Vagina (tissue), 2 donors: ENCODE results near the gene CYP21A2. TPM values are rescaled to one million over a fixed set of nuclear protein-coding genes. Genes with fewer than 3 reads are reported as not detected.

ENCODE experiments used
- DNase-seq, 2 donors: peaks; one replicate each; pipeline ENCODE4 v3.0.0-alpha.2; 2017; ENCODE audit errors: extremely low spot score in 2 of 2
- H3K27ac ChIP-seq: fragments of 200-600 bp; sonication (generic); one replicate; pipeline ENCODE4 v1.5.1; 2019
- H3K27me3 ChIP-seq: fragments of 200-600 bp; sonication (generic); one replicate; pipeline ENCODE4 v1.5.1; 2019
- H3K36me3 ChIP-seq, 2 donors: fragments of 200-600 bp; sonication (generic); one replicate each; pipeline ENCODE4 v1.5.1; 2017 to 2019
- H3K4me1 ChIP-seq: fragments of 200-600 bp; sonication (generic); one replicate; pipeline ENCODE4 v1.5.1; 2019
- H3K4me3 ChIP-seq, 2 donors: fragments of 200-600 bp; sonication (generic); 1 replicate in 1 of 2; 2 replicates in 1 of 2; pipeline ENCODE4 v1.5.1; 2016 to 2019
- H3K9me3 ChIP-seq: fragments of 200-600 bp; sonication (generic); one replicate; pipeline ENCODE4 v1.5.1; 2019
- POLR2A ChIP-seq, 2 donors: fragments of 450-650 bp; IDR thresholded peaks; one replicate each; pipeline ENCODE4 v1.6.1; 2017; ENCODE audit warnings: antibody characterized with exemption in 2 of 2, mild to moderate bottlenecking in 2 of 2, moderate library complexity in 2 of 2
- POLR2AphosphoS5 ChIP-seq, 2 donors: sonication (generic); formaldehyde crosslinking; IDR thresholded peaks; one replicate each; pipeline ENCODE4 v1.9.0; 2017; ENCODE audit warnings: antibody characterized with exemption in 2 of 2, mild to moderate bottlenecking in 2 of 2, low read depth in 1 of 2; ENCODE audit not compliant: insufficient read depth in 1 of 2
- intact Hi-C: fragments of 100-400 bp; cut with DNase I; formaldehyde crosslinking; loops from one replicate; pipeline ENCODE4 v1.15.1; 2023
- total RNA-seq: library from RNA; depleted of rRNA; stranded (reverse); fragments of >200 nt; gene quantifications from one replicate; pipeline ENCODE4 v1.2.3, GENCODE V29; 2016
- TF ChIP-seq, protein P1 (sequence below), 3 experiments: fragments of 450-650 bp in 2 of 3; fragments of 200-600 bp in 1 of 3; sonication (generic) in 1 of 3; IDR thresholded peaks; one replicate each; pipeline ENCODE4 v1.5.1; 2017 to 2019; ENCODE audit warnings: antibody characterized with exemption in 3 of 3, mild to moderate bottlenecking in 2 of 3, moderate library complexity in 2 of 3

Gene CYP21A2
- total RNA-seq, 1 donor from 2014 or later = 9.3 TPM

DNA sequence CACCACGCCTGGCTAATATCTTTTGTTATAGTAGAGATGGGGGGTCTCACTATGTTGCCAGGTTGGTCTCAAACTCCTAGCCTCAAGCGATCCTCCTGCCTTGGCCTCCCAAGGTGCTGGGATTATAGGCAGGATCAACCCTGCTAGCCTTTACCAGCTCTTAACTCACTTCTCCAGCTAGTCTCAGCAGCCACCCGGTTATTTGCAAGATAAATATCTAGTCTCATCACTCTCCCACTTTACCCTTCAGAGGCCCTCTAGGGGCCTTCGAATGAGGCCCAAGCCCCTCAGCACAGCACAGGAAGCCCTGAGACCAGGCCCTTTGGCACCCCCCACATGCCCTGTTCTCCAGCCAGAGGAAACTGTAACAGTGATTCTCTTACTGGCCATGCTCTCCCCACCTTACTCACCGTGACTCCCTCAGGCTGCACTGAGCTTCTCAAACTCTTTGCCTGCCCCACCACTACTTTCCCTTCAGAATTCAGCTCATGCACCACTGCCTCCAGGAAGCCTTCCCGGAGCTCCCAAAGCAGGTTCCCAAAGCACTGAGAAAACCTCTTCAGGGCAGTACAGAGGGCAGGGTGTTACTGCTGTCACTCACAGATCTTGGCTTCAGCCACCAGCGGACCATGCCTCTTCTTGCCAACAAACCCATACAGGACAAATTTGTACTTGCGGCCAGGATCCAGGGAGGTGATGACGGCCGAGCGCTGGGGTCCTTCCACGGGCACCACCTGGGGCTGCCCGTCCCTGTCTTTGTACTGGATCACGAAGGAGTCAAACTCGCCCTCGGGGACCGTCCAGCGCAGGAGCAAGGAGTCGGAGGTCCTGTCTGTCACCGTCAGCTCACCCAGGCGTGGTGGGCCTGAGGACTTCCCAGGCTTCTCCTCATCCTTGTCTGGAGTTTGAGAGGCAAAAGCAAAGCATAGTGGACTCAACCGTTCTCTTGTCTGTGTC is 45.9 kb downstream of the CYP21A2 start:
- no peak for DNase-seq
- Histone ChIP-seq H3K27me3 (no peaks in the 10 kb centered on the region), H3K4me1 (peaks cover 56% of the 10 kb centered on the region), H3K27ac (peak overlapping the region; percentile 90), H3K36me3 (peaks cover 0 to 16% of the 10 kb centered on the region in 2 donors), H3K9me3 (no peaks in the 10 kb centered on the region), H3K4me3 (no peak overlapping the region)
- intact Hi-C loops = loop anchor here (2.0 kb wide), 1 partner anchor 37 kb away; no protein-coding TSS in a partner anchor
- TF ChIP-seq POLR2AphosphoS5 (IDR thresholded peaks at IDR 0.05; ENCODE audit: insufficient read depth in 1 of 2, low read depth in 1 of 2) (no peak), POLR2A (IDR thresholded peaks at IDR 0.05) (no peak)
- TF ChIP-seq, protein P1, sequence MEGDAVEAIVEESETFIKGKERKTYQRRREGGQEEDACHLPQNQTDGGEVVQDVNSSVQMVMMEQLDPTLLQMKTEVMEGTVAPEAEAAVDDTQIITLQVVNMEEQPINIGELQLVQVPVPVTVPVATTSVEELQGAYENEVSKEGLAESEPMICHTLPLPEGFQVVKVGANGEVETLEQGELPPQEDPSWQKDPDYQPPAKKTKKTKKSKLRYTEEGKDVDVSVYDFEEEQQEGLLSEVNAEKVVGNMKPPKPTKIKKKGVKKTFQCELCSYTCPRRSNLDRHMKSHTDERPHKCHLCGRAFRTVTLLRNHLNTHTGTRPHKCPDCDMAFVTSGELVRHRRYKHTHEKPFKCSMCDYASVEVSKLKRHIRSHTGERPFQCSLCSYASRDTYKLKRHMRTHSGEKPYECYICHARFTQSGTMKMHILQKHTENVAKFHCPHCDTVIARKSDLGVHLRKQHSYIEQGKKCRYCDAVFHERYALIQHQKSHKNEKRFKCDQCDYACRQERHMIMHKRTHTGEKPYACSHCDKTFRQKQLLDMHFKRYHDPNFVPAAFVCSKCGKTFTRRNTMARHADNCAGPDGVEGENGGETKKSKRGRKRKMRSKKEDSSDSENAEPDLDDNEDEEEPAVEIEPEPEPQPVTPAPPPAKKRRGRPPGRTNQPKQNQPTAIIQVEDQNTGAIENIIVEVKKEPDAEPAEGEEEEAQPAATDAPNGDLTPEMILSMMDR (IDR thresholded peaks at IDR 0.05) = no peak

DNA sequence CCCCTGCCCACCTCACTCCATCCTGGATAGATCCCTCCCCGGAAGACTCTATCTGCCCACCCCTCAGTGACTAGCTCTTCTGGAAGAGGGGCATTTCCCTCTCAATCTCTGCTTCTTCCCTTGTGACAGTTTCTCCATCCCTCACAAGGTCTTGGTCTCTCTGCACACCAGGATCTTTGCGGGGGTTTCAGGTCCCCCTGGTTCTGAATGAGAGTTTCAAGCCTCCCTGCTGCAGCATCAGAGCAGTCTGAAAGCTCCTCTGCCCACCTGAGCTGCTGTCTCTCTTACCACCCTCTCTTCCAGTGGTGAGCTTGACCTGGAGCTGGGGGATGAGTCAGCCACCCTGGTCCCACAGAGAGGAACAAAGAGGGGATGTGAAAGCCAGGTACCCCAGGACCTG is 46.6 kb downstream of the CYP21A2 start:
- peaks cover 0 to 9% of the 10 kb centered on the region in 2 donors for H3K36me3 ChIP-seq

DNA sequence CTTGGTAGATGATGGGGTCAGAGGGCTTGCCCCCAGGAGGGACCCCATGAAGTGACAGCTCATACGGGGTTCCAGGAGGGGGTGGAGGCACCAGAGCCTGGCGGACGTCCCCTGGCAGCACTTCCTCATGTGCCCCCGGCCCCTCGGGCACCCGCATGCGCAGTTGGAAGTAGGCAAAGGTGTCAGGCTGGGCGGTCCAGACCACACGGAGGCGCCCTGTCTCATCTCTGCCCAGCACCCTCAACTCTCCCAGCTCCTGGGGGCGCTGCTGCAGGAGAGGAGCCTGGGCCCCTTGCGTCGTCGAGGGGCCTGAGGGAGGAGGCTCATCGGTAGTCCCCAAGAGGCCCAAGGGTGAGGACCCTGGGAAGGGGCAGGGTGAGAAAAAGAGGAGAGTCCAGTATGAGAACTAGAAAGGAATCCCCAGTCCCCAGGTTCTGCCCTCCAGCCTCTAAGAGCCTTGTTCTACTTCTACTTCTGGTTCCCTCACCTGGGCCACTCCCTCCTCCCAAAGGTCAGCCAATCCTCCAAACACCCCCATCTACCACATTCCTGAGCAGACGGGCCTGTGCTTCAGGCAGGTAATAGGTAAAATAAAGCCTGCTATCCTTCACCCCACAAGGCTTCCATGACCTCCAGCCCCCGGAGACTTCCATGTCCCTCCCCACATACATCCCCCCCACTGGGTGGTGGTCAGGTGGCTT is 47.7 kb downstream of the CYP21A2 start:
- Histone ChIP-seq H3K27me3 (no peaks in the 10 kb centered on the region), H3K4me1 (peaks cover 51% of the 10 kb centered on the region), H3K27ac (peak overlapping the region; percentile 96), H3K4me3 (no peak overlapping the region), H3K9me3 (no peaks in the 10 kb centered on the region), H3K36me3 (peaks cover 0 to 7% of the 10 kb centered on the region in 2 donors)
- DNase-seq = no peak
- intact Hi-C loops = loop anchor here (2.0 kb wide), 1 partner anchor 25 kb away; no protein-coding TSS in a partner anchor
- TF ChIP-seq POLR2AphosphoS5 (IDR thresholded peaks at IDR 0.05; ENCODE audit: insufficient read depth in 1 of 2, low read depth in 1 of 2) = no peak
- TF ChIP-seq, protein P1 (IDR thresholded peaks at IDR 0.05) = no peak
- no peak for TF ChIP-seq POLR2A (IDR thresholded peaks at IDR 0.05)

More for the DNA sequence above, 46.6 kb downstream of the CYP21A2 start:
- Histone ChIP-seq H3K27ac (peak overlapping the region; percentile 90), H3K27me3 (no peaks in the 10 kb centered on the region), H3K9me3 (no peaks in the 10 kb centered on the region), H3K4me1 (peaks cover 56% of the 10 kb centered on the region), H3K4me3 (no peak overlapping the region)
- no peak for TF ChIP-seq POLR2A (IDR thresholded peaks at IDR 0.05)
- intact Hi-C loops = no loop called here
- no peak for DNase-seq

DNA sequence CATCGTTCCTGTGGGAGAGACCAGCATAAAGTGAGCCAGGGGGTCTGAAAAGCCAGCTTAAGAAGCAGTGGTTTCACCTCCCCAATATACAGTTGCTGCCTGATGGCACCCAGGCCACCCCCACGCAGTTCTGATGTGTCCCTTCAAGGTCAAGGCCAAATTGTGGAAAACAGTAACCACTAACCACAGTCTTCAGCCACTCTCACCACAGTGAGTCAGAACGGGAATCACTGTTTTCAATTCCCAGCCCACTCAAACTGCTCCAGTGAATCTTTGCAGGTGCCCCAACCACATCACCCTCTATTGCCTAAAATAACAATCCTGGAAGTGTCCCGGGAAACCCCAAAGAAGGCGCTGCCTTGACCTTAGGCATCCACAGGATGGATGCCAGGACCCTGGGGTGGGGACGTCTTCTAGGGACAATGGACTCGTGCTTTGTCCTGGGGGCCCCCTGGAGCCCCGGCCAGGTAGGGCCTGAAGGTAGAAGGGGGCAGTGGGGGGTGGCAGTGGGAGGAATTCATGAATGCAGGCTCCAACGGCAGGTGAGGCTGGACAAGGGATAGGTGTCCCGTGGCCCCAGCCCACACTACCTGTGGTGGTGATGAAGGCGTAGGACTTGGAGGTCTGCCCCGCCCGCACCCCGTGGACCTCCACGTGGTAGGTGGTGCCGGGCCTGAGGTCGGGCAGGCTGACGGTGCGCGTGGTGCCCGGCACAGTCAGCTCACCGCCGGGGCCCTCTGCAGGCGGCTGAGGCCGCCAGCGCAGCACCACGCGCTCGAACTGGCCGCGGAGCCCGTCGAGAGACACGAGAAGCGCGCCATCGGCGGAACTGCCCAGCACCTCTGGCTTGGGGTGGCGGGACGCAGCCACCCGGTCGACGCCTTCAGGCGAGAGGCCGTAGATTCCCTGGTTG is 48.7 kb downstream of the CYP21A2 start:
- DNase-seq = no peak
- TF ChIP-seq POLR2AphosphoS5 (IDR thresholded peaks at IDR 0.05; ENCODE audit: insufficient read depth in 1 of 2, low read depth in 1 of 2) (peak in 1 of 2 donors; percentile 39), POLR2A (IDR thresholded peaks at IDR 0.05) (no peak)
- TF ChIP-seq, protein P1 (IDR thresholded peaks at IDR 0.05) = peak in 1 of 3 experiments; percentile 11
- no peaks in the 10 kb centered on the region for H3K9me3 ChIP-seq
- no peaks in the 10 kb centered on the region for H3K27me3 ChIP-seq
- H3K27ac ChIP-seq = peak overlapping the region; percentile 96
- H3K36me3 ChIP-seq = peaks cover 0 to 7% of the 10 kb centered on the region in 2 donors
- peak overlapping the region; percentile 32 to 37 for H3K4me3 ChIP-seq
- peaks cover 46% of the 10 kb centered on the region for H3K4me1 ChIP-seq
- intact Hi-C loops = loop anchor here (2.0 kb wide), 1 partner anchor 24 kb away; no protein-coding TSS in a partner anchor
